ENCODE results near the gene CCL25. TPM values are rescaled to one million over a fixed set of nuclear protein-coding genes. Genes with fewer than 3 reads are reported as not detected.

Gene CCL25
- total and polyA plus RNA-seq, 2 of the 13 experiments (the other 11 are each of a cell fraction or from before 2014, with no cell fraction given) = not detected

DNA sequence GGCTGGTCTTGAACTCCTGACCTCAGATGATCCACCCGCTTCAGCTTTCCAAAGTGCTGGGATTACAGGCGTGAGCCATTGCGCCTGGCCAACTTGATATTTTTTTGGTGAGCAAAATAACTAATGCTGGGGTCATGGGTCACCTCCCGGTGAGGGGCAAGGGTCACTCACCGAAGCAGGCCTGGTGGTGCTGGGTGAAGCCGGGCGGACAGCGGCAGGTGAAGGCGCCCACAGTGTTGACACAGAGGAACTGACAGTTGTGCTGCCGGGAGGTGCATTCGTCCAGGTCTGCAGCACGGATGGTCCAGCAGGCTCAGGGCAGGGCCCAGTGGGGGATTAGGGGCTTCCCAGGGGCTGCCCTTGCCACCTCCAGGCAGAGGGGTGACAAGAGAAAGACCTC is 28.3 kb downstream of the CCL25 start (continued):
- TF ChIP-seq, protein P1, sequence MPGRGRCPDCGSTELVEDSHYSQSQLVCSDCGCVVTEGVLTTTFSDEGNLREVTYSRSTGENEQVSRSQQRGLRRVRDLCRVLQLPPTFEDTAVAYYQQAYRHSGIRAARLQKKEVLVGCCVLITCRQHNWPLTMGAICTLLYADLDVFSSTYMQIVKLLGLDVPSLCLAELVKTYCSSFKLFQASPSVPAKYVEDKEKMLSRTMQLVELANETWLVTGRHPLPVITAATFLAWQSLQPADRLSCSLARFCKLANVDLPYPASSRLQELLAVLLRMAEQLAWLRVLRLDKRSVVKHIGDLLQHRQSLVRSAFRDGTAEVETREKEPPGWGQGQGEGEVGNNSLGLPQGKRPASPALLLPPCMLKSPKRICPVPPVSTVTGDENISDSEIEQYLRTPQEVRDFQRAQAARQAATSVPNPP (CRISPR knock-in tag; IDR thresholded peaks at IDR 0.05) = no peak
- TF ChIP-seq NR2F6 (IDR thresholded peaks at IDR 0.05) (peak; percentile 64), NR2F6 (CRISPR knock-in tag; IDR thresholded peaks at IDR 0.05) (peak; percentile 75), ZNF644 (CRISPR knock-in tag; IDR thresholded peaks at IDR 0.05; ENCODE audit: low read depth) (no peak), HMG20B (CRISPR knock-in tag; conservative IDR thresholded peaks at IDR 0.05) (no peak), ZNF605 (CRISPR knock-in tag; IDR thresholded peaks at IDR 0.05) (no peak), HDAC2 (CRISPR knock-in tag; IDR thresholded peaks at IDR 0.05) (no peak)

GRCh38 chr19:8081569-8082550 is 29.3 kb downstream of the CCL25 start:
- H3K4me2 ChIP-seq (ENCODE audit: low read depth, low read length) = peak overlapping the region; percentile 34
- H3K79me2 ChIP-seq (ENCODE audit: insufficient read depth, low read length) = no peaks in the 10 kb centered on the region
- H3K9me3 ChIP-seq (ENCODE audit: low read length) = no peaks in the 10 kb centered on the region
- intact Hi-C loops (cut with micrococcal nuclease; ENCODE audit: unreplicated experiment) = no loop called here
- no peak for ATAC-seq
- WGBS (ENCODE audit: low lambda C conversion rate) = 26% methylated on average over 11 of the region's 11 CpGs
- FAIRE-seq = no peak
- in situ Hi-C loops (cut with HindIII; ENCODE audit: extremely low pct_ligation_motif_present, low pct_unique_long_range_greater_than_20kb) = no loop called here
- no peaks in the 10 kb centered on the region for H4K20me1 ChIP-seq (ENCODE audit: insufficient read depth, low read length)
- H3K4me3 ChIP-seq (replicated peaks in 1 of 3; ENCODE audit: insufficient read depth in 1 of 3, low read depth in 2 of 3, low read length in 3 of 3) = no peak overlapping the region; a peak in 1 of 6 replicates
- BruUV-seq (replicated peaks) = no TSS peak
- no peaks in the 10 kb centered on the region for H3K36me3 ChIP-seq (replicated peaks in 1 of 2; ENCODE audit: control insufficient read depth in 1 of 2, insufficient read depth in 2 of 2, low read length in 2 of 2)
- no peak overlapping the region for H3K27ac ChIP-seq (ENCODE audit: extremely low read length, insufficient read depth, low read length)
- H3K9ac ChIP-seq (ENCODE audit: insufficient read depth, low read depth, low read length) = no peak overlapping the region
- H3K27me3 ChIP-seq (ENCODE audit: control insufficient read depth in 1 of 2, insufficient read depth in 2 of 2, low read length in 2 of 2) = no peaks in the 10 kb centered on the region
- no peak for DNase-seq (ENCODE audit: low spot score)
- peaks cover 48% of the 10 kb centered on the region for H3K4me1 ChIP-seq (ENCODE audit: insufficient read depth, low read length)
- CTCF ChIA-PET (ENCODE audit: low intra/inter-chr PET ratio, low total read pairs) = no interaction called here
- H2AFZ ChIP-seq (ENCODE audit: low read length) = no peak overlapping the region
- POLR2A ChIA-PET = no interaction called here
- peak; percentile 96 for TF ChIP-seq ZBTB40 (IDR thresholded peaks at IDR 0.05)
- TF ChIP-seq ZBTB40 (CRISPR knock-in tag; IDR thresholded peaks at IDR 0.05) = peak; percentile 99
- TF ChIP-seq, protein P2, sequence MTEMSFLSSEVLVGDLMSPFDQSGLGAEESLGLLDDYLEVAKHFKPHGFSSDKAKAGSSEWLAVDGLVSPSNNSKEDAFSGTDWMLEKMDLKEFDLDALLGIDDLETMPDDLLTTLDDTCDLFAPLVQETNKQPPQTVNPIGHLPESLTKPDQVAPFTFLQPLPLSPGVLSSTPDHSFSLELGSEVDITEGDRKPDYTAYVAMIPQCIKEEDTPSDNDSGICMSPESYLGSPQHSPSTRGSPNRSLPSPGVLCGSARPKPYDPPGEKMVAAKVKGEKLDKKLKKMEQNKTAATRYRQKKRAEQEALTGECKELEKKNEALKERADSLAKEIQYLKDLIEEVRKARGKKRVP (CRISPR knock-in tag; IDR thresholded peaks at IDR 0.05) = peak in 1 of 2 experiments; percentile 72; a peak in 2 of 4 replicates
- peak; percentile 69; the same call in 1 of the 2 replicates for TF ChIP-seq ZNF441 (CRISPR knock-in tag; IDR thresholded peaks at IDR 0.05; ENCODE audit: borderline replicate concordance)

Data from HepG2 (cell line).